GM18526 (cell line): Measurements from ENCODE around the gene CSK.
A peak's percentile ranks its signal among the peaks of the same experiment; 100 is the strongest.

Experiments
- POLR2A ChIP-seq: IDR thresholded peaks from 3 replicates; pipeline ENCODE4 v1.6.1; 2011; ENCODE audit not compliant: insufficient read length; ENCODE audit errors: extremely low read depth

The CSK gene

GRCh38 chr15:74781431-74782258 is at the start of gene CSK:
Gene CSK (plus strand): TSS chr15:74782080. CDS start chr15:74798298, 16,218 bp downstream.
- TF ChIP-seq POLR2A = peak; percentile 67

GRCh38 chr15:74732846-74733245 is 49.0 kb upstream of the CSK start:
- no peak for TF ChIP-seq POLR2A

GRCh38 chr15:74733269-74733668 is 48.6 kb upstream of the CSK start:
- no peak for TF ChIP-seq POLR2A

GRCh38 chr15:74735305-74735704 is 46.6 kb upstream of the CSK start:
- TF ChIP-seq POLR2A = no peak

- no peak for TF ChIP-seq POLR2A
Observed at GRCh38 chr15:74742422-74742821, 39.5 kb upstream of the CSK start.

GRCh38 chr15:74746389-74746788 is 35.5 kb upstream of the CSK start:
- TF ChIP-seq POLR2A = no peak

GRCh38 chr15:74748322-74748946 is 33.4 kb upstream of the CSK start, which contains the start of gene CYP1A2:
Gene CYP1A2 (plus strand): TSS chr15:74748845. CDS start chr15:74749739, 894 bp downstream.
- TF ChIP-seq POLR2A = no peak

GRCh38 chr15:74749832-74750231 is 32.0 kb upstream of the CSK start:
- no peak for TF ChIP-seq POLR2A

- no peak for TF ChIP-seq POLR2A
Observed at GRCh38 chr15:74750751-74751150, 31.1 kb upstream of the CSK start.

- no peak for TF ChIP-seq POLR2A
Observed at GRCh38 chr15:74752011-74752410, 29.9 kb upstream of the CSK start.

GRCh38 chr15:74752531-74752930 is 29.3 kb upstream of the CSK start:
- TF ChIP-seq POLR2A = no peak

- no peak for TF ChIP-seq POLR2A
Observed at GRCh38 chr15:74754593-74755215, 27.2 kb upstream of the CSK start.

GRCh38 chr15:74758736-74759135 is 23.1 kb upstream of the CSK start:
- TF ChIP-seq POLR2A = no peak

GRCh38 chr15:74762791-74763150 is 19.1 kb upstream of the CSK start:
- TF ChIP-seq POLR2A = no peak

GRCh38 chr15:74763416-74763815 is 18.5 kb upstream of the CSK start:
- TF ChIP-seq POLR2A = no peak
